Measurements from ENCODE around the gene COL16A1.

The COL16A1 gene

DNA sequence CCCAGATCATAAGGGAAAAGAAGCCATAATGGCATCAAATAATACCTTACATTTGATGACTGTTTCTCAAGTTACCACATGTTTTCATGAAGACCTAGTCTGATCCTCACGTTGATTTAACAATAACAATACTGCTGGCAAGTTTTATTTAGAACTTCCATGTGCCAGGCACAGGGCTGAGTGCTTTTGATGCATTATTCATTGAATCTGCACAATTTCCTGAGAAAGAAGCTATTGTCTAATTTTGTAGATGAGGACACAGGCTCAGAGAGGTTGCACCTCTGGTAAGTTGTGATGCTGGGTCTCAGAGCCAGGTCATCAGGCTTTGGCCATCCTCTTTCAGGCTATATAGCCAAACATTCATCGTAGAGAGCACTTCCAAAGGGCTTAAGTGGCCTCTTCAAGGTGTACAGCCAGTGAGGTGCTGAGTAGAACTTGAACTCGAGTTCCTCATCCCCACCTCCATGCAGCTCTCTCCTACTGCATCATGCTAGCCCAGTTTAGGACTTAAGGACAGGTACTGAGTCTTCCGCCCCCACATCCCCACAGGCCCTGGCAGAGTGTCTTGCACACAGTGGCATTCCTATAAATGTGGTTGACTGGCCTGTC, 50.8 kb downstream of the COL16A1 start:
- no peak for TF ChIP-seq CTCF (IDR thresholded peaks at IDR 0.05; ENCODE audit: borderline replicate concordance, extremely low read depth, low read length, poor library complexity, severe bottlenecking)
- no peak for TF ChIP-seq EZH2 (IDR thresholded peaks at IDR 0.05; ENCODE audit: borderline replicate concordance, low read depth, low read length, severe bottlenecking)
- H3K36me3 ChIP-seq (ENCODE audit: insufficient read depth, low read length): no peaks in the 10 kb centered on the region
- no peak overlapping the region for H2AFZ ChIP-seq (ENCODE audit: low read depth, low read length)
- H3K27ac ChIP-seq (ENCODE audit: low read length): no peak overlapping the region
- DNase-seq: no peak
- H3K9ac ChIP-seq (ENCODE audit: low read depth, low read length): no peak overlapping the region
- H3K9me3 ChIP-seq (ENCODE audit: insufficient read depth, low read length, severe bottlenecking): no peaks in the 10 kb centered on the region
- H3K79me2 ChIP-seq (ENCODE audit: insufficient read depth, low read length): no peaks in the 10 kb centered on the region
- H3K27me3 ChIP-seq (ENCODE audit: insufficient read depth, low read length, poor library complexity): peaks cover 7% of the 10 kb centered on the region
- no peak for ATAC-seq (ENCODE audit: insufficient read depth, low read depth)
- H3K4me2 ChIP-seq (ENCODE audit: insufficient read depth, low read length): no peak overlapping the region
- H4K20me1 ChIP-seq (ENCODE audit: insufficient read depth, low read length): peaks cover 3% of the 10 kb centered on the region; the same call in 1 of the 2 replicates
- no peak overlapping the region for H3K4me3 ChIP-seq (ENCODE audit: low read depth in 1 of 2, low read length in 2 of 2)
- H3K4me1 ChIP-seq (ENCODE audit: insufficient read depth, low read length): no peaks in the 10 kb centered on the region

- no peak for ATAC-seq (ENCODE audit: insufficient read depth, low read depth)
Observed at GRCh38 chr1:31651766-31652165, 52.1 kb downstream of the COL16A1 start.

DNA sequence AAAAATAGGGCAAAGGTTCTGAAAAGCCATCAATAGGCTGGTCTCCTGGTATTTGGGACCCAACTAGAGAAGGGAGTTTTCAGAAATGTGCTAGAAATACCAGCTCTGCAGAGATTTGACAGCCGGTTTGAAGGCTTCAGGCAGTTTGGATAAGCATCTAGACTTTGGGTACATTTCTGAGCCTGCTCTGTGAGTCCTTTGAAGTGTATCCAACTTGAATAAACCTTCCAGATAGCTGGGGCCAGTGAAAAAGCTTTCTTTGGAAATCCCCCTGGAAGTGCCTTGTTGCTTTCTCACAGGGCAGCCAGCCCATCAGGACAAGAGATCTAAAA, 52.8 kb downstream of the COL16A1 start:
- no peak for TF ChIP-seq EZH2 (IDR thresholded peaks at IDR 0.05; ENCODE audit: borderline replicate concordance, low read depth, low read length, severe bottlenecking)
- TF ChIP-seq CTCF (IDR thresholded peaks at IDR 0.05; ENCODE audit: borderline replicate concordance, extremely low read depth, low read length, poor library complexity, severe bottlenecking): no peak
- no peak overlapping the region for H3K27ac ChIP-seq (ENCODE audit: low read length)
- H3K4me3 ChIP-seq (ENCODE audit: low read depth in 1 of 2, low read length in 2 of 2): no peak overlapping the region
- peaks cover 3% of the 10 kb centered on the region; the same call in 1 of the 2 replicates for H4K20me1 ChIP-seq (ENCODE audit: insufficient read depth, low read length)
- no peaks in the 10 kb centered on the region for H3K9me3 ChIP-seq (ENCODE audit: insufficient read depth, low read length, severe bottlenecking)
- peaks cover 7% of the 10 kb centered on the region for H3K27me3 ChIP-seq (ENCODE audit: insufficient read depth, low read length, poor library complexity)
- H3K4me1 ChIP-seq (ENCODE audit: insufficient read depth, low read length): peaks cover 2% of the 10 kb centered on the region
- DNase-seq (no peak), ATAC-seq (ENCODE audit: insufficient read depth, low read depth) (no peak)
- H2AFZ ChIP-seq (ENCODE audit: low read depth, low read length): no peak overlapping the region
- no peaks in the 10 kb centered on the region for H3K36me3 ChIP-seq (ENCODE audit: insufficient read depth, low read length)
- H3K4me2 ChIP-seq (ENCODE audit: insufficient read depth, low read length): no peak overlapping the region
- H3K9ac ChIP-seq (ENCODE audit: low read depth, low read length): no peak overlapping the region
- H3K79me2 ChIP-seq (ENCODE audit: insufficient read depth, low read length): no peaks in the 10 kb centered on the region

More at GRCh38 chr1:31651766-31652165, 52.1 kb downstream of the COL16A1 start:
- Histone ChIP-seq H3K36me3 (ENCODE audit: insufficient read depth, low read length) (no peaks in the 10 kb centered on the region), H3K4me2 (ENCODE audit: insufficient read depth, low read length) (no peak overlapping the region), H3K4me3 (ENCODE audit: low read depth in 1 of 2, low read length in 2 of 2) (no peak overlapping the region), H3K27me3 (ENCODE audit: insufficient read depth, low read length, poor library complexity) (peaks cover 7% of the 10 kb centered on the region), H2AFZ (ENCODE audit: low read depth, low read length) (no peak overlapping the region), H3K4me1 (ENCODE audit: insufficient read depth, low read length) (no peaks in the 10 kb centered on the region), H3K9ac (ENCODE audit: low read depth, low read length) (no peak overlapping the region), H3K79me2 (ENCODE audit: insufficient read depth, low read length) (no peaks in the 10 kb centered on the region), H4K20me1 (ENCODE audit: insufficient read depth, low read length) (peaks cover 3% of the 10 kb centered on the region; the same call in 1 of the 2 replicates), H3K9me3 (ENCODE audit: insufficient read depth, low read length, severe bottlenecking) (no peaks in the 10 kb centered on the region), H3K27ac (ENCODE audit: low read length) (no peak overlapping the region)
- TF ChIP-seq EZH2 (IDR thresholded peaks at IDR 0.05; ENCODE audit: borderline replicate concordance, low read depth, low read length, severe bottlenecking) (no peak), CTCF (IDR thresholded peaks at IDR 0.05; ENCODE audit: borderline replicate concordance, extremely low read depth, low read length, poor library complexity, severe bottlenecking) (no peak)
- DNase-seq: no peak
